Fibroblast of lung (primary cell): Measurements from ENCODE around the gene ATP6V0E2. TPM values are rescaled to one million over a fixed set of nuclear protein-coding genes. Genes with fewer than 3 reads are reported as not detected.

Experiments
- DNase-seq, 2 donors: peaks; one replicate each; pipeline versions ENCODE4 v3.0.0 to v3.0.0-alpha.2; 2010; ENCODE audit warnings: low read depth in 2 of 2
- H2AFZ ChIP-seq: 2 replicates; pipeline ENCODE4 v1.5.1; 2012; ENCODE audit warnings: low read length, control low read depth, inconsistent platforms
- H3K27ac ChIP-seq: 2 replicates; pipeline ENCODE4 v1.5.1; 2011; ENCODE audit warnings: low read length, control low read depth; ENCODE audit not compliant: insufficient read depth
- H3K27me3 ChIP-seq: 2 replicates; pipeline ENCODE4 v1.5.1; 2011; ENCODE audit warnings: mild to moderate bottlenecking, low read length; ENCODE audit not compliant: control insufficient read depth, insufficient read depth
- H3K36me3 ChIP-seq: 2 replicates; pipeline ENCODE4 v1.5.1; 2011; ENCODE audit warnings: low read length; ENCODE audit not compliant: control insufficient read depth, insufficient read depth
- H3K4me1 ChIP-seq: 2 replicates; pipeline ENCODE4 v1.5.1; 2011; ENCODE audit warnings: low read length; ENCODE audit not compliant: control insufficient read depth, insufficient read depth; ENCODE audit errors: extremely low read depth
- H3K4me2 ChIP-seq: 2 replicates; pipeline ENCODE4 v1.5.1; 2011; ENCODE audit warnings: low read length, control low read depth; ENCODE audit not compliant: insufficient read depth; ENCODE audit errors: extremely low read depth
- H3K4me3 ChIP-seq, 4 experiments: fragments of 200-600 bp in 1 of 4; sonication (generic) in 1 of 4; replicated peaks in 1 of 4; 2 replicates each; pipeline ENCODE4 v1.5.1; 2011 to 2016; ENCODE audit warnings: low read length in 4 of 4, low read depth in 3 of 4, mild to moderate bottlenecking in 3 of 4, control low read depth in 2 of 4, inconsistent platforms in 1 of 4, mixed read lengths in 1 of 4; ENCODE audit not compliant: insufficient read depth in 1 of 4; ENCODE audit errors: control extremely low read depth in 1 of 4
- H3K79me2 ChIP-seq: 2 replicates; pipeline ENCODE4 v1.5.1; 2012; ENCODE audit warnings: mild to moderate bottlenecking, low read length, inconsistent platforms; ENCODE audit not compliant: control insufficient read depth, insufficient read depth
- H3K9ac ChIP-seq: 2 replicates; pipeline ENCODE4 v1.5.1; 2011; ENCODE audit warnings: mild to moderate bottlenecking, low read length, control low read depth; ENCODE audit not compliant: insufficient read depth
- H3K9me3 ChIP-seq: 2 replicates; pipeline ENCODE4 v1.5.1; 2012; ENCODE audit warnings: low read depth, low read length; ENCODE audit not compliant: control insufficient read depth, insufficient read depth
- H4K20me1 ChIP-seq: 2 replicates; pipeline ENCODE4 v1.5.1; 2011; ENCODE audit warnings: low read length; ENCODE audit not compliant: control insufficient read depth, insufficient read depth; ENCODE audit errors: extremely low read depth
- EZH2 ChIP-seq: IDR thresholded peaks from 2 replicates; pipeline ENCODE4 v1.5.1; 2012; ENCODE audit warnings: low read length, control low read depth, mild to moderate bottlenecking; ENCODE audit errors: missing control alignments
- polyA plus RNA-seq, 2 donors: library from polyadenylated mRNA; depleted of rRNA in 1 of 2; stranded (reverse) in 1 of 2; unstranded in 1 of 2; fragments of >200 nt; gene quantifications; 2 replicates each; pipeline ENCODE4 v1.2.1, GENCODE V29; 2011 to 2012; ENCODE audit warnings: missing spikeins in 1 of 2
- total RNA-seq: library from RNA; depleted of rRNA; stranded (reverse); fragments of >200 nt; gene quantifications from 2 replicates; pipeline ENCODE4 v1.2.1, GENCODE V29; 2014
- TF ChIP-seq, protein P1 (sequence below), 2 donors: IDR thresholded peaks in 1 of 2; conservative IDR thresholded peaks in 1 of 2; 1 replicate in 1 of 2; 2 replicates in 1 of 2; pipeline ENCODE4 v1.5.1; 2011 to 2012; ENCODE audit warnings: low read length in 2 of 2, control low read depth in 1 of 2, inconsistent platforms in 1 of 2, low read depth in 1 of 2, mild to moderate bottlenecking in 1 of 2

ATP6V0E2 gene
- total and polyA plus RNA-seq, 2 donors (not counting 1 experiment from before 2014, with no cell fraction given) = 14.3 to 22.6 TPM

DNA sequence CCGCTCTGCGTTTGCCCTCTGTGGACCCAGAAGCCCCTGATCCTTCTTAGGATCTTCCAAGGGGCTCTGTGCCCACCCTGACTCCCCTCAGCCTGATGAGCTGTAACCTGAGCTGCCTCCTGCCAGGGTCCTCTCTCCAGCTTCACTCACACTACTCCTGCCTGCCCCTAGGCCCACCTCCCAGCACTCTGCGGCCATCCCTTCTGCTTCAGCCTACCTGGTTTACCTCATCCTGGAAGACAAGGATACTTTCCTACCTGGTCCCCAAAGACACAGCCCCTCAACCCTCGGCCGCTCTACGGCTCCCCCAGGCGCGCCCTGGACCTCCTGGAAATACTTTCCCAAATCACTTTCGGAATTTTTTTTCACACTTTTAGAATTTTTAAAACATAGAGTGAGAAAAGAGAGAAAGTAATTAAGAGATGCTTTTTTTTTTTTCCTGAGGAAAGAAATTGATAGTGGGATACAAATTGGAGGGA is 42.0 kb upstream of the ATP6V0E2 start:
- H3K4me3 ChIP-seq = no peak overlapping the region
- no peak overlapping the region for H3K9ac ChIP-seq
- no peak for DNase-seq
- no peak overlapping the region for H3K4me2 ChIP-seq
- no peaks in the 10 kb centered on the region for H3K27me3 ChIP-seq
- no peaks in the 10 kb centered on the region for H3K9me3 ChIP-seq
- no peaks in the 10 kb centered on the region for H4K20me1 ChIP-seq
- H2AFZ ChIP-seq = no peak overlapping the region
- H3K27ac ChIP-seq = no peak overlapping the region
- no peaks in the 10 kb centered on the region for H3K79me2 ChIP-seq
- no peaks in the 10 kb centered on the region for H3K36me3 ChIP-seq
- H3K4me1 ChIP-seq = no peaks in the 10 kb centered on the region
- no peak for TF ChIP-seq EZH2
- TF ChIP-seq, protein P1, sequence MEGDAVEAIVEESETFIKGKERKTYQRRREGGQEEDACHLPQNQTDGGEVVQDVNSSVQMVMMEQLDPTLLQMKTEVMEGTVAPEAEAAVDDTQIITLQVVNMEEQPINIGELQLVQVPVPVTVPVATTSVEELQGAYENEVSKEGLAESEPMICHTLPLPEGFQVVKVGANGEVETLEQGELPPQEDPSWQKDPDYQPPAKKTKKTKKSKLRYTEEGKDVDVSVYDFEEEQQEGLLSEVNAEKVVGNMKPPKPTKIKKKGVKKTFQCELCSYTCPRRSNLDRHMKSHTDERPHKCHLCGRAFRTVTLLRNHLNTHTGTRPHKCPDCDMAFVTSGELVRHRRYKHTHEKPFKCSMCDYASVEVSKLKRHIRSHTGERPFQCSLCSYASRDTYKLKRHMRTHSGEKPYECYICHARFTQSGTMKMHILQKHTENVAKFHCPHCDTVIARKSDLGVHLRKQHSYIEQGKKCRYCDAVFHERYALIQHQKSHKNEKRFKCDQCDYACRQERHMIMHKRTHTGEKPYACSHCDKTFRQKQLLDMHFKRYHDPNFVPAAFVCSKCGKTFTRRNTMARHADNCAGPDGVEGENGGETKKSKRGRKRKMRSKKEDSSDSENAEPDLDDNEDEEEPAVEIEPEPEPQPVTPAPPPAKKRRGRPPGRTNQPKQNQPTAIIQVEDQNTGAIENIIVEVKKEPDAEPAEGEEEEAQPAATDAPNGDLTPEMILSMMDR (conservative IDR thresholded peaks at IDR 0.05 in 1 of 2, IDR thresholded peaks at IDR 0.05 in 1 of 2; ENCODE audit: low read depth in 1 of 2, low read length in 2 of 2) = no peak

DNA sequence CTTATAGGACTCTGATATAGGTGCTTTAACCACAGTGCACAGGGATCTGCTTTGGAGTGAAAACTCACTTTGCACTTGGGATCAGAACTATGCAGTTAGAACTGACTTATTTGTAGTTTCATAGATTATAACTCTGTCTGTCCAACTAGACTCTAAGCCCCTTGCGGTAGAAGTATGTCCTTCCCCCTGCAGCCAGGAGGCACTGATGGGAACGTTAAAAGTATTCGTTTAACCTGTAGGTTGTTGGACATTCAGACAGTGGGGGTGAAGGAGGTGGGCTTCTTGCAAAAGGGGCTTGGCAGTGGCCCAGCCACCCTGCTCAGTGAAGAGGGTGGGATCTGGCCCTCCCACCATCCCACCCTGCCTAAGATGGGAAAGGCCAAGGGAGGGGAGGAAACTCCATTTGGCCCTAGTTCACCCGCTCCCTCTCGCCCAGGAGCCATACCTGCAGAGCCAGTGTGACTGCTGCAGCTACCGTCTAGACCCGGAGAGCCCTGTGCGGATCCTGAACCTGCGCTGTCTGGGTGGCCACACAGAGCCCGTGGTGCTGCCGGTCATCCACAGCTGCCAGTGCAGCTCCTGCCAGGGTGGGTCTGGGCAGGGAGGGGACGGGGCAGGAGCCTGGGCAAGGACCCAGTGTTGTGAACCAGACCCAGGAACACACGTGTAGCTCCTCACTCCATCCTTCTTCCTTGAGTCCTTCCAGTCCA is 41.3 kb upstream of the ATP6V0E2 start:
- Histone ChIP-seq H3K4me3 (no peak overlapping the region), H3K9ac (no peak overlapping the region), H4K20me1 (no peaks in the 10 kb centered on the region), H3K4me1 (no peaks in the 10 kb centered on the region), H3K27me3 (no peaks in the 10 kb centered on the region), H3K4me2 (no peak overlapping the region), H3K27ac (no peak overlapping the region), H2AFZ (no peak overlapping the region), H3K79me2 (no peaks in the 10 kb centered on the region), H3K9me3 (no peaks in the 10 kb centered on the region), H3K36me3 (no peaks in the 10 kb centered on the region)
- TF ChIP-seq, protein P1 (conservative IDR thresholded peaks at IDR 0.05 in 1 of 2, IDR thresholded peaks at IDR 0.05 in 1 of 2; ENCODE audit: low read depth in 1 of 2, low read length in 2 of 2) = no peak
- no peak for TF ChIP-seq EZH2
- DNase-seq = no peak

DNA sequence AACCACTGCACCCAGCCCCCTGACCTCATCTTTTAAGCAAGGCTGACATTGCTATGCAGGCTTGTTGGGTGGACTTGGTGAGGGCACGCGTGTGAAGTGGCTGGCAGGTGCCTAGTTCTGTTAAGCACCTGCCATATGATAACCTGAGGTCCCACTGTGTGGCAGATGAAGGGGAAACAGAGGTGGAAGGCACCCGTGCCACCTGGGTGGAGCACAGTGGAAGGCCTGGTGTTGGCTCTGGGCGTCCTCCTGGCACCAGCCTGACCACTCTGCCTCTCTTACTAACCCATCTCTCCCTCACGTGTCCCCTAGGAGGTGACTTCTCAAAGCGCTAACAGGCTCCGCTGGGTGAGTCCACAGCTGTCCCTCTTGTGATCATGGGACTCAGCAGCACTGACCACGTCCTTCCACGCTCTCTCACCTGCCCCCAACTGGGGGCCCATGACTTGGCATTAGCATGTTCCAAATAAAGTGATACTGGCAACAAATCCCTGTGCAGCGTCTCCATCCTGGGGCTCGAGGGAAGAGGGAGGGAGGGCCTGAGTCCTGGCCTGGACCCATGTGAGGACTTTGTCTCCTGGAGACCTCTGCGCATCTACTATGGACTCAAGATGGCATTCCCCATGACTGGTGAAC is 40.2 kb upstream of the ATP6V0E2 start:
- H3K27me3 ChIP-seq = no peaks in the 10 kb centered on the region
- H3K36me3 ChIP-seq = no peaks in the 10 kb centered on the region

More for the DNA sequence above, 40.2 kb upstream of the ATP6V0E2 start:
- TF ChIP-seq, protein P1 (conservative IDR thresholded peaks at IDR 0.05 in 1 of 2, IDR thresholded peaks at IDR 0.05 in 1 of 2; ENCODE audit: low read depth in 1 of 2, low read length in 2 of 2) = no peak
- H3K4me3 ChIP-seq = no peak overlapping the region
- peaks cover under 1% of the 10 kb centered on the region for H3K79me2 ChIP-seq
- no peak overlapping the region for H3K9ac ChIP-seq
- H3K9me3 ChIP-seq = no peaks in the 10 kb centered on the region
- H3K4me2 ChIP-seq = no peak overlapping the region
- no peaks in the 10 kb centered on the region for H3K4me1 ChIP-seq
- DNase-seq = no peak
- no peaks in the 10 kb centered on the region for H4K20me1 ChIP-seq
- H2AFZ ChIP-seq = no peak overlapping the region
- H3K27ac ChIP-seq = no peak overlapping the region
